Progenitor cell of endocrine pancreas (in vitro differentiated cells): ENCODE results near the gene RCBTB2. TPM values are rescaled to one million over a fixed set of nuclear protein-coding genes. Genes with fewer than 3 reads are reported as not detected.

Source experiments
- DNase-seq: peaks from one replicate; pipeline ENCODE4 v3.0.0; 2021; ENCODE audit warnings: low spot score; ENCODE audit not compliant: unreplicated experiment
- H3K27ac Mint-ChIP-seq: 2 replicates; pipeline ENCODE4 v1.8.0; 2021; ENCODE audit warnings: mild to moderate bottlenecking, moderate library complexity, mixed read lengths
- H3K27me3 Mint-ChIP-seq: 2 replicates; pipeline ENCODE4 v1.8.0; 2021; ENCODE audit warnings: mixed read lengths
- H3K36me3 Mint-ChIP-seq: 2 replicates; pipeline ENCODE4 v1.8.0; 2022; ENCODE audit warnings: mixed read lengths; ENCODE audit not compliant: insufficient read depth
- H3K4me1 Mint-ChIP-seq: 2 replicates; pipeline ENCODE4 v1.8.0; 2021; ENCODE audit warnings: low read depth, mixed read lengths
- H3K4me3 Mint-ChIP-seq: 2 replicates; pipeline ENCODE4 v1.8.0; 2021; ENCODE audit warnings: low read depth, mild to moderate bottlenecking, moderate library complexity, mixed read lengths
- H3K9me3 Mint-ChIP-seq: 2 replicates; pipeline ENCODE4 v1.8.0; 2021; ENCODE audit warnings: low read depth, mixed read lengths
- total RNA-seq: library from RNA; stranded (reverse); gene quantifications from 2 replicates; pipeline ENCODE4 v1.2.1, GENCODE V29; 2021
- TF ChIP-seq, protein P1 (sequence below): fragments of 200-600 bp; sonication (generic); IDR thresholded peaks from one replicate; pipeline ENCODE4 v1.5.0; 2021; ENCODE audit warnings: antibody characterized with exemption, mild to moderate bottlenecking; ENCODE audit not compliant: unreplicated experiment

Gene RCBTB2
- total RNA-seq, 1 donor from 2014 or later, result 18.9 TPM

DNA sequence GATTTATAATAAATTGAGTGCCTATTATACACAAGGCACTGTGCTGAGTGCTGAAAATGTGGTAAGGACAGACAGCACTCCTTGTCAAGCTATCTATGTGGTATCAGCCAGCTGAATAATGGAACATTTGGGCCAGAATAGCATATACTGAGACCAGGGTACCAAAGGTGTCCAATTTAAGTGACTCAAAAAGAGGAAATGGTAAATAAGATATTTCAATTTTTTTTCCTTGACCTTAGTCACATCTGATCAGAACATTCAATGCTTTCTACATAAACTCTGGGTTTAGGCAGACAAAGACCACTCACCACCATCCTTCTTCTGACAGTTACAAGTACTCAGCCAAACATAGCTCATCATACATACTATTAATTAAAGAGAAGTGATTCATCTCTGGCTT lies 43.2 kb downstream of the RCBTB2 start:
- Mint-ChIP-seq H3K4me1 (no peaks in the 10 kb centered on the region), H3K4me3 (no peak overlapping the region), H3K27me3 (no peaks in the 10 kb centered on the region), H3K27ac (no peak overlapping the region), H3K9me3 (peaks cover 7% of the 10 kb centered on the region), H3K36me3 (peaks cover 19% of the 10 kb centered on the region)
- DNase-seq, result no peak
- TF ChIP-seq, protein P1, sequence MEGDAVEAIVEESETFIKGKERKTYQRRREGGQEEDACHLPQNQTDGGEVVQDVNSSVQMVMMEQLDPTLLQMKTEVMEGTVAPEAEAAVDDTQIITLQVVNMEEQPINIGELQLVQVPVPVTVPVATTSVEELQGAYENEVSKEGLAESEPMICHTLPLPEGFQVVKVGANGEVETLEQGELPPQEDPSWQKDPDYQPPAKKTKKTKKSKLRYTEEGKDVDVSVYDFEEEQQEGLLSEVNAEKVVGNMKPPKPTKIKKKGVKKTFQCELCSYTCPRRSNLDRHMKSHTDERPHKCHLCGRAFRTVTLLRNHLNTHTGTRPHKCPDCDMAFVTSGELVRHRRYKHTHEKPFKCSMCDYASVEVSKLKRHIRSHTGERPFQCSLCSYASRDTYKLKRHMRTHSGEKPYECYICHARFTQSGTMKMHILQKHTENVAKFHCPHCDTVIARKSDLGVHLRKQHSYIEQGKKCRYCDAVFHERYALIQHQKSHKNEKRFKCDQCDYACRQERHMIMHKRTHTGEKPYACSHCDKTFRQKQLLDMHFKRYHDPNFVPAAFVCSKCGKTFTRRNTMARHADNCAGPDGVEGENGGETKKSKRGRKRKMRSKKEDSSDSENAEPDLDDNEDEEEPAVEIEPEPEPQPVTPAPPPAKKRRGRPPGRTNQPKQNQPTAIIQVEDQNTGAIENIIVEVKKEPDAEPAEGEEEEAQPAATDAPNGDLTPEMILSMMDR, result no peak

DNA sequence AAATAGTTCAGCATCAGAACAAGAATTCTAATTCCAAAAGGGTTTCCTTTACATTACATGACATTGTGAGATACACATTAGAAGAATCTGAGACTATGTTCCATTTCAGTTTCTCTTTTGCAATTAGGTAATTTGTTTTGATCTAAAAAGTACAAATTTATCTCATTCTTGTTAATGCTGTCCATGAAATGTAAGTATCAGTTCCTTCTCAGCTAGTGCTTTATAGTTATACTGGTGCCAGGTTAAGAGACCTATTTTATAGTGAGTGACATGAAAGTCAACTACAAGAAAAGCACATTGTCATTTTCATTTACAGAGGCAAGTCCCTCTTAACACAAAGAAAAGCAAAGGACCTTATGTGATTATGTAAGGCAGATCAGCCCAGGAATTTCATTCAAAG lies 43.9 kb downstream of the RCBTB2 start:
- Mint-ChIP-seq H3K27ac (no peak overlapping the region), H3K36me3 (peaks cover 19% of the 10 kb centered on the region), H3K9me3 (peaks cover 7% of the 10 kb centered on the region), H3K4me1 (no peaks in the 10 kb centered on the region), H3K27me3 (no peaks in the 10 kb centered on the region), H3K4me3 (no peak overlapping the region)
- DNase-seq, result no peak
- TF ChIP-seq, protein P1, result no peak

DNA sequence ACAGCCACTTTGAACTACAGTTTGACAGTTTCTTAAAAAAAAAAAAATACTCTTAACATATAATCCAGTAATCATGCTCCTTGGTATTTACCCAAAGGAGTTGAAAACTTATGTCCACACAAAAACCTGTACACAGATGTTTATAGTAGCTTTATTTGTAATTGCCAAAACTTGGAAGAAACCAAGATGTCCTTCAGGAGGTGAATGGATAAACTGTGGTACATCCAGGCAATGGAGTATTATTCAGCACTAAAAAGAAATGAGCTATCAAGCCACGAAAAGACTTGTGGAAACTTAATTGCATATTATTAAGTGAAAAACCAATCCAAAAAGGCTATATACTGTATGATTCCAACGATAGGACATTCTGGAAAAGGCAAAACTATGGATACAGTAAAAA lies 44.9 kb downstream of the RCBTB2 start:
- H3K27ac Mint-ChIP-seq, result no peak overlapping the region
- DNase-seq, result no peak
- H3K4me1 Mint-ChIP-seq, result peaks cover under 1% of the 10 kb centered on the region
- H3K36me3 Mint-ChIP-seq, result peaks cover 21% of the 10 kb centered on the region
- no peak overlapping the region for H3K4me3 Mint-ChIP-seq
- no peaks in the 10 kb centered on the region for H3K27me3 Mint-ChIP-seq
- TF ChIP-seq, protein P1, result no peak
- H3K9me3 Mint-ChIP-seq, result peaks cover 7% of the 10 kb centered on the region

DNA sequence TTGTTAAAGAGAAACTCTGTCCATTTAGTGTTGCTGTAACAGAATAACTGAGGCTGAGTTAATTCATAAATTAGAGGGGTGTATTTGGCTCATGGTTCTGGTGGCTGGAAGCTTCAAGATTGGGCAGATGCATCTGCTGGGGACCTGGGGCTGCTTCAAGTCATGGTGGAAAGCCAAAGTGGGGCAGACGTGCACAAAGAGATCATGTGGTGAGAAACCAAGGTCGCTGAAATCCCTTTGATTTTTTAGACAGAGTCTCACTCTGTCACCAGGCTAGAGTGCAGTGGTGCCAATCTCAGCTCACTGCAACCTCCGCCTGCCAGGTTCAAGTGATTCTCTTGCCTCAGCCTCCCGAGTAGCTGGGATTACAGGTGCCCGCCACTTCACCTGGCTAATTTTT lies 46.0 kb downstream of the RCBTB2 start:
- Mint-ChIP-seq H3K4me3 (no peak overlapping the region), H3K4me1 (peaks cover 3% of the 10 kb centered on the region), H3K36me3 (peaks cover 23% of the 10 kb centered on the region), H3K27ac (no peak overlapping the region), H3K9me3 (peaks cover 7% of the 10 kb centered on the region), H3K27me3 (no peaks in the 10 kb centered on the region)
- TF ChIP-seq, protein P1, result no peak
- no peak for DNase-seq

DNA sequence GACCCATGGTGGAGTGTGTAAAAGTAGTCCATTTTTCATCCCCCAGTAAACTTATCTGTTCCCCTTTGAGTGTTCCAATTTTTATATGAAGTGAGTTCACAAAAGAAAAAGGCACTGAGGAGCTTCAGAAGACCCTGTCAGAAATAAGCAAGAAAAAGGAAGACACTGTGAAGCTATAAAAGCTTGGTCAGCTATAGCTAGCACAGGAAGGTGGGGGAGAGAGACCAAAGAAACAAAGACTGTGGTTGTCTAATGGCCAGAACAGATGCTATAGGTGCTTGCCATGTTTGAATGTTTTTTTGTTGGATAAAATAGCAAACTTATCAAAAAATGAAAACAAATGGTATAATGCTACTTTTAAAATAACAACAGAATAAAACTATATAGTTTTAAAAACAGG lies 46.5 kb downstream of the RCBTB2 start:
- Mint-ChIP-seq H3K27ac (no peak overlapping the region), H3K4me1 (peaks cover 3% of the 10 kb centered on the region), H3K4me3 (no peak overlapping the region), H3K36me3 (peaks cover 23% of the 10 kb centered on the region), H3K9me3 (peaks cover 7% of the 10 kb centered on the region), H3K27me3 (no peaks in the 10 kb centered on the region)
- no peak for DNase-seq
- TF ChIP-seq, protein P1, result no peak
